Measurements from ENCODE around the gene EED.
A peak's percentile ranks its signal among the peaks of the same experiment; 100 is the strongest.

Gene EED

DNA sequence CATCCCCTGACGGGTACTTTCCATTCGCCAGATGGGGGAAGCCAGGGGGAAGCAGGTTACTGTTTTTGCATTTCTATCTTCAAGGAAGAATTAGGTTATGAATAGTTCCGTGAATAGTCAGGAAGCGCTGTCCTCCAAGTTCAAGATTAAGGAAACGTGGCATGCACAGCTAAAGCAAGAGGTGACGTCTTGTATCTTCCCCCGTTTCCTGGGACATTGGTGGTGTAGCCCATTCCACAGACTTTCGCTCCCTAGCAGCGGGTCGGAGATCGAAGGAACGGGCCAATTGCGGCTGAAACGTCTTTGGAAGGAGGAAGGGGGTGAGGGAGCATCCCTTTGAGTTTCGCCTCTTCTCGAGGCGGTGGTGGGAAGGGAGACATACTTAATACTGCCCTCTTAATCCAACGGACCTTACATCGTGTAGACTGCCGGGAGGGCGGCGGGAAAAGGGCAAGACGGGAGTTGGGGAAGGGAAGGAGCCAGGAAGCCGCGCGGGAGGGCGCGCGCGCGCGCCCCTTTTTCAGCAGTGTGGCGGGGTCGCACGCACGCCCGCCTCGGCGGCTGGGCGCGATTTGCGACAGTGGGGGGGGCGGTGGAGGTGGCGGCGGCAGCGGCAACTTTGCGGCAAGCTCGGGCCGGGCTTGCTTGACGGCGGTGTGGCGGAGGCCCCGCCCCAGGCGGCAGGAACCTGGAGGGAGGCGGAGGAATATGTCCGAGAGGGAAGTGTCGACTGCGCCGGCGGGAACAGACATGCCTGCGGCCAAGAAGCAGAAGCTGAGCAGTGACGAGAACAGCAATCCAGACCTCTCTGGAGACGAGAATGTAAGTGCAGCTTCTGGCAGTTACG is at the start of gene EED:
TSS of gene EED (plus strand) at position 232 of the 847 bp plus-strand sequence. CDS start at position 709, 477 bp downstream.
- no peaks in the 10 kb centered on the region for H3K27me3 ChIP-seq (ENCODE audit: control insufficient read depth in 1 of 2, insufficient read depth in 2 of 2, low read length in 2 of 2)
- peak within 1 kb of the TSS; percentile 87 to 96 for H3K9ac ChIP-seq (ENCODE audit: low read depth in 1 of 2, low read length in 2 of 2)
- peak within 1 kb of the TSS; percentile 94 to 99 for H3K4me3 ChIP-seq (ENCODE audit: low read depth in 1 of 2, low read length in 2 of 2)
- H3K4me1 ChIP-seq (ENCODE audit: control insufficient read depth in 1 of 2, insufficient read depth in 2 of 2, low read length in 2 of 2): peaks cover 15 to 21% of the 10 kb centered on the region in 2 donors
- H3K27ac ChIP-seq (ENCODE audit: low read depth, low read length): peak within 1 kb of the TSS; percentile 97
- no peaks in the 10 kb centered on the region for H3K9me3 ChIP-seq (ENCODE audit: control insufficient read depth in 1 of 2, low read length in 2 of 2)
- H3K36me3 ChIP-seq (ENCODE audit: control insufficient read depth in 1 of 2, insufficient read depth in 2 of 2, low read length in 2 of 2): no peaks in the 10 kb centered on the region

- no peaks in the 10 kb centered on the region for H3K9me3 ChIP-seq (ENCODE audit: control insufficient read depth in 1 of 2, low read length in 2 of 2)
- H3K27me3 ChIP-seq (ENCODE audit: control insufficient read depth in 1 of 2, insufficient read depth in 2 of 2, low read length in 2 of 2): no peaks in the 10 kb centered on the region
- no peak overlapping the region for H3K4me3 ChIP-seq (ENCODE audit: low read depth in 1 of 2, low read length in 2 of 2)
- no peak overlapping the region for H3K9ac ChIP-seq (ENCODE audit: low read depth in 1 of 2, low read length in 2 of 2)
- peaks cover 10 to 25% of the 10 kb centered on the region in 2 donors for H3K4me1 ChIP-seq (ENCODE audit: control insufficient read depth in 1 of 2, insufficient read depth in 2 of 2, low read length in 2 of 2)
- no peak overlapping the region for H3K27ac ChIP-seq (ENCODE audit: low read depth, low read length)
- no peaks in the 10 kb centered on the region for H3K36me3 ChIP-seq (ENCODE audit: control insufficient read depth in 1 of 2, insufficient read depth in 2 of 2, low read length in 2 of 2)
These were observed 49.6 kb upstream of the EED start for GRCh38 chr11:86194998-86195397.

DNA sequence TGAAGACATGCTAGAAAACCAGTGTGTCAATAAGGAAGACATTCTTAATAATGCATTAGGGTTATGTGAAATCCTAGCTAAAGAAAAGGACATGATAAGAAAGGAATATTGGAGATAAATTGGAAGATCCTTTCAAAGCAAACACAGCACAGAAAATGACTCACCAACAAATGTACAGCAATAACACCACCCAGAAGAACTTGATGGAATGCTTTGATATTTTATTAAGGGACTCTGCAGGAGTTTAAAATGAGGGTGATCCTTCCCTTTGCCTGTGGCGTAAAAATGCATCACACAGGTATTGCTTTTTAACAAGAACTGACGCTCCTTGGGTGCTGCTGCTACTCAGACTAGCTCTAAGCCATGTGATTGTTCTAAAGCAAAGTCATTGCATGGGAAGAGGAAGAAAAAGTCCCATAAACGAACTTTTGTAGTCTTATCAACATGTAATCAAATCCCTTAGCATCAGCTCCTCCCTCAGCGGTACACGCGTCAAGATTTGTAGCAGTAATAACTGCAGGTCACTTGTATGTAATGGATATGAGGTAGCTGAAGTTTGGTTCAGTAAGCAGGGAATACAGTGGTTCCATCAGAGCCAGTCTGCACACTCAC is 48.4 kb upstream of the EED start:
- Histone ChIP-seq H3K27me3 (ENCODE audit: control insufficient read depth in 1 of 2, insufficient read depth in 2 of 2, low read length in 2 of 2) (no peaks in the 10 kb centered on the region), H3K9ac (ENCODE audit: low read depth in 1 of 2, low read length in 2 of 2) (no peak overlapping the region), H3K27ac (ENCODE audit: low read depth, low read length) (no peak overlapping the region), H3K9me3 (ENCODE audit: control insufficient read depth in 1 of 2, low read length in 2 of 2) (no peaks in the 10 kb centered on the region), H3K36me3 (ENCODE audit: control insufficient read depth in 1 of 2, insufficient read depth in 2 of 2, low read length in 2 of 2) (no peaks in the 10 kb centered on the region), H3K4me1 (ENCODE audit: control insufficient read depth in 1 of 2, insufficient read depth in 2 of 2, low read length in 2 of 2) (peaks cover 12 to 25% of the 10 kb centered on the region in 2 donors), H3K4me3 (ENCODE audit: low read depth in 1 of 2, low read length in 2 of 2) (no peak overlapping the region)

DNA sequence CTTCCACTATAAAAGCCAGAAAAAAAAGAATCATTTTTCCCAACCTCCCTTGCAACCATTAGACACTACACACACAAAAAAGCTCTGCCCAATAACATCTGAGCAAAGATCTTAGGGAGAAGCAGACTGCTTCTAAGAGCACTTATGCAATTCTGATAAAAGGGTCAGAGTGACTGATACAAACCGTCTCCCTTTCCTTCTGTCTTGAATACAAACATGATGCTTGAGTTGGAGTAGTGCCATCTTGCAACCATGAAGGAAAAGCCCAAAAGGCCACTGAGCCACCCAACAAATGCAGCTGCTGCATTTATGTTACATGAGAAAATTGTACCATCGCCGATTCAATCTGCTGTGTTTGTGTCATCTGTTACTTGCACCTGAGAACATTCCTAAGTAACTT is 47.6 kb upstream of the EED start:
- no peak overlapping the region for H3K27ac ChIP-seq (ENCODE audit: low read depth, low read length)
- peaks cover 12 to 25% of the 10 kb centered on the region in 2 donors for H3K4me1 ChIP-seq (ENCODE audit: control insufficient read depth in 1 of 2, insufficient read depth in 2 of 2, low read length in 2 of 2)
- H3K36me3 ChIP-seq (ENCODE audit: control insufficient read depth in 1 of 2, insufficient read depth in 2 of 2, low read length in 2 of 2): no peaks in the 10 kb centered on the region
- H3K9me3 ChIP-seq (ENCODE audit: control insufficient read depth in 1 of 2, low read length in 2 of 2): no peaks in the 10 kb centered on the region
- H3K9ac ChIP-seq (ENCODE audit: low read depth in 1 of 2, low read length in 2 of 2): no peak overlapping the region
- no peak overlapping the region for H3K4me3 ChIP-seq (ENCODE audit: low read depth in 1 of 2, low read length in 2 of 2)
- no peaks in the 10 kb centered on the region for H3K27me3 ChIP-seq (ENCODE audit: control insufficient read depth in 1 of 2, insufficient read depth in 2 of 2, low read length in 2 of 2)

GRCh38 chr11:86197448-86197847 is 47.1 kb upstream of the EED start:
- no peak overlapping the region for H3K4me3 ChIP-seq (ENCODE audit: low read depth in 1 of 2, low read length in 2 of 2)
- peaks cover 12 to 26% of the 10 kb centered on the region in 2 donors for H3K4me1 ChIP-seq (ENCODE audit: control insufficient read depth in 1 of 2, insufficient read depth in 2 of 2, low read length in 2 of 2)
- H3K36me3 ChIP-seq (ENCODE audit: control insufficient read depth in 1 of 2, insufficient read depth in 2 of 2, low read length in 2 of 2): no peaks in the 10 kb centered on the region
- no peaks in the 10 kb centered on the region for H3K9me3 ChIP-seq (ENCODE audit: control insufficient read depth in 1 of 2, low read length in 2 of 2)
- H3K9ac ChIP-seq (ENCODE audit: low read depth in 1 of 2, low read length in 2 of 2): no peak overlapping the region
- no peak overlapping the region for H3K27ac ChIP-seq (ENCODE audit: low read depth, low read length)
- H3K27me3 ChIP-seq (ENCODE audit: control insufficient read depth in 1 of 2, insufficient read depth in 2 of 2, low read length in 2 of 2): no peaks in the 10 kb centered on the region

DNA sequence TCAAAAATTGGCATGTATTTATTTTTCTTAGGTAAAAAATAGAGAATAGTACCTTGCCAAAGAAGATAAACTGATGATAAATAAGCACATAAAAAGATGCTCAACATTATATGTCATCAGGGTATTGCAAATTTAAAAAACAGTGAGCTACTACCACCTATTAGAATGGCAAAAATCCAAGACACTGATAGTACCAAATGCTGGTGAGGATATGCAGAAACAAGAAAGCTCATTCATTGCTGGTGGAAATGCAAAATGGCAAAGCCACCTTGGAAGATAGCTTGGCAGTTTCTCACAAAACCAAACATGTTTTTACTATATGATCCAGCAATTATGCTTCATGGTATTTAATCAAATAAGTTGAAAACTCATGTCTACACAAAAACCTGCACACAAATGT is 46.4 kb upstream of the EED start:
- no peaks in the 10 kb centered on the region for H3K36me3 ChIP-seq (ENCODE audit: control insufficient read depth in 1 of 2, insufficient read depth in 2 of 2, low read length in 2 of 2)
- H3K9ac ChIP-seq (ENCODE audit: low read depth in 1 of 2, low read length in 2 of 2): no peak overlapping the region
- no peak overlapping the region for H3K27ac ChIP-seq (ENCODE audit: low read depth, low read length)
- H3K4me1 ChIP-seq (ENCODE audit: control insufficient read depth in 1 of 2, insufficient read depth in 2 of 2, low read length in 2 of 2): peaks cover 7 to 19% of the 10 kb centered on the region in 2 donors
- H3K4me3 ChIP-seq (ENCODE audit: low read depth in 1 of 2, low read length in 2 of 2): no peak overlapping the region
- no peaks in the 10 kb centered on the region for H3K27me3 ChIP-seq (ENCODE audit: control insufficient read depth in 1 of 2, insufficient read depth in 2 of 2, low read length in 2 of 2)
- H3K9me3 ChIP-seq (ENCODE audit: control insufficient read depth in 1 of 2, low read length in 2 of 2): no peaks in the 10 kb centered on the region

- H3K9ac ChIP-seq (ENCODE audit: low read depth in 1 of 2, low read length in 2 of 2): no peak overlapping the region
- no peaks in the 10 kb centered on the region for H3K27me3 ChIP-seq (ENCODE audit: control insufficient read depth in 1 of 2, insufficient read depth in 2 of 2, low read length in 2 of 2)
- H3K4me3 ChIP-seq (ENCODE audit: low read depth in 1 of 2, low read length in 2 of 2): no peak overlapping the region
- H3K9me3 ChIP-seq (ENCODE audit: control insufficient read depth in 1 of 2, low read length in 2 of 2): no peaks in the 10 kb centered on the region
- peaks cover 5 to 10% of the 10 kb centered on the region in 2 donors for H3K4me1 ChIP-seq (ENCODE audit: control insufficient read depth in 1 of 2, insufficient read depth in 2 of 2, low read length in 2 of 2)
- no peak overlapping the region for H3K27ac ChIP-seq (ENCODE audit: low read depth, low read length)
- H3K36me3 ChIP-seq (ENCODE audit: control insufficient read depth in 1 of 2, insufficient read depth in 2 of 2, low read length in 2 of 2): no peaks in the 10 kb centered on the region
These were observed 45.2 kb upstream of the EED start for GRCh38 chr11:86199354-86199753.

- Histone ChIP-seq H3K9me3 (ENCODE audit: control insufficient read depth in 1 of 2, low read length in 2 of 2) (no peaks in the 10 kb centered on the region), H3K9ac (ENCODE audit: low read depth in 1 of 2, low read length in 2 of 2) (no peak overlapping the region), H3K36me3 (ENCODE audit: control insufficient read depth in 1 of 2, insufficient read depth in 2 of 2, low read length in 2 of 2) (no peaks in the 10 kb centered on the region), H3K4me1 (ENCODE audit: control insufficient read depth in 1 of 2, insufficient read depth in 2 of 2, low read length in 2 of 2) (peaks cover 4 to 5% of the 10 kb centered on the region in 2 donors), H3K4me3 (ENCODE audit: low read depth in 1 of 2, low read length in 2 of 2) (no peak overlapping the region), H3K27me3 (ENCODE audit: control insufficient read depth in 1 of 2, insufficient read depth in 2 of 2, low read length in 2 of 2) (no peaks in the 10 kb centered on the region), H3K27ac (ENCODE audit: low read depth, low read length) (no peak overlapping the region)
These were observed 43.1 kb upstream of the EED start for GRCh38 chr11:86201371-86201884.

GRCh38 chr11:86202013-86202336 is 42.6 kb upstream of the EED start:
- Histone ChIP-seq H3K27me3 (ENCODE audit: control insufficient read depth in 1 of 2, insufficient read depth in 2 of 2, low read length in 2 of 2) (no peaks in the 10 kb centered on the region), H3K27ac (ENCODE audit: low read depth, low read length) (no peak overlapping the region), H3K9me3 (ENCODE audit: control insufficient read depth in 1 of 2, low read length in 2 of 2) (no peaks in the 10 kb centered on the region), H3K4me1 (ENCODE audit: control insufficient read depth in 1 of 2, insufficient read depth in 2 of 2, low read length in 2 of 2) (peaks cover 4 to 5% of the 10 kb centered on the region in 2 donors), H3K4me3 (ENCODE audit: low read depth in 1 of 2, low read length in 2 of 2) (peak overlapping the region; percentile 42 to 61), H3K9ac (ENCODE audit: low read depth in 1 of 2, low read length in 2 of 2) (peak overlapping the region; percentile 28 to 34), H3K36me3 (ENCODE audit: control insufficient read depth in 1 of 2, insufficient read depth in 2 of 2, low read length in 2 of 2) (no peaks in the 10 kb centered on the region)

DNA sequence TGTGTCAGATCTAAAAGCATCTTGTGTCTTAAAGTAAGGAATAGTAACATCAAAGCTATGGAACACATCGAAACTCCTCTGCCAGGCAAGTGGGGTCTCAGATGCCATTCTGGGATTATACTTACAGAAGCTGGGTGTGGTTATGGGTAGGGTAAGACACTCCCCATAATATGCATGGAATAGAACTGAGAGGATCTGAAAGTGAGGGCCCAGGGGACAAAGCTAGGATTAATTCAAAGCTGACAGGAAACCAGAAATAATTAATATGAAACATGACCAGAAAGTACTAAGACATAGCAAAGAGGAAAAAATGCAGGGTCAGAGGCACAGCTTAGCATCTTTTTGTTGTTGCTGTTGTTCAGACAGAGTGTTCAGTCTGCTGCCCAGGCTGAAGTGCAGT is 40.2 kb upstream of the EED start:
- H3K9me3 ChIP-seq (ENCODE audit: control insufficient read depth in 1 of 2, low read length in 2 of 2): no peaks in the 10 kb centered on the region
- H3K4me1 ChIP-seq (ENCODE audit: control insufficient read depth in 1 of 2, insufficient read depth in 2 of 2, low read length in 2 of 2): peaks cover 4 to 5% of the 10 kb centered on the region in 2 donors
- no peaks in the 10 kb centered on the region for H3K36me3 ChIP-seq (ENCODE audit: control insufficient read depth in 1 of 2, insufficient read depth in 2 of 2, low read length in 2 of 2)
- H3K27ac ChIP-seq (ENCODE audit: low read depth, low read length): no peak overlapping the region
- no peaks in the 10 kb centered on the region for H3K27me3 ChIP-seq (ENCODE audit: control insufficient read depth in 1 of 2, insufficient read depth in 2 of 2, low read length in 2 of 2)
- no peak overlapping the region for H3K4me3 ChIP-seq (ENCODE audit: low read depth in 1 of 2, low read length in 2 of 2)
- no peak overlapping the region for H3K9ac ChIP-seq (ENCODE audit: low read depth in 1 of 2, low read length in 2 of 2)
